GM12891 (cell line): Measurements from ENCODE around the gene TMEM131.

Experiments
- POLR2A ChIP-seq: IDR thresholded peaks from 2 replicates; pipeline ENCODE4 v1.6.1; 2011; ENCODE audit warnings: low read depth, low read length, control low read depth
- POLR2AphosphoS5 ChIP-seq: IDR thresholded peaks from 2 replicates; pipeline ENCODE4 v1.6.1; 2011; ENCODE audit warnings: low read depth, low read length, control low read depth
- SPI1 ChIP-seq: IDR thresholded peaks from 2 replicates; pipeline ENCODE4 v1.6.1; 2011; ENCODE audit warnings: low read depth, low read length, control low read depth
- TAF1 ChIP-seq: IDR thresholded peaks from 2 replicates; pipeline ENCODE4 v1.6.1; 2011; ENCODE audit warnings: low read depth, low read length, control low read depth

DNA sequence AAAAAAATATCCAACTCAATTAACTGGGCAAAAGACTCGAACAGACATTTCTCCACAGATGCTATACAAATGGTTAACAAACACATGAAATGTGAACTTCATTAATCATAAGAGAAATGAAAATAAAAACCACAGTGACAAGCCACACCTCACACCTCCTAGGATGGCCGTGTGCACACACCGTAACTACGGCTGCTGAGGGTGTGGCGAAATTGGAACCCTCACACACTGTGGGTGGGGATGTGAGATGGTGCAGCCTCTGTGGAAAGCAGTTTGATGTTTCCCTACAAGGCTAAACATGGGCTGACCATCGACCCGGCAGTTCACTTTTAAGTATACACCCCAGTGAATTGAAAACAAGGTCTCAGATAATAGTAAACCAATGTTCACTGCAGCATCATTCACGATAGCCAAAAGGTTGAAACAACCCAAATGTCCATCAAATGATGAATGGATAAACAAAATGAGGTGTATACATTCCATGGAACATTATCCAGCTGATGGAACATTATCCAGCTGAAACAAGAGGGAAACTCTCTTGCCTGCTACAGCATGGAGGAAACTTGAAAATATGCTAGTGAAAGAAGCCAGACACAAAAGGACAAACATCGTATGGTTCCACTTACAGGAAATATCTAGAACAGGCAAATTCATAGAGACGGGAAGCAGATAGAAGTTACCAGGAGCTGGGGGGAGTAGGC is 250.1 kb downstream of the TMEM131 start:
- TF ChIP-seq POLR2A = no peak
- TF ChIP-seq POLR2AphosphoS5 = no peak
- TF ChIP-seq SPI1 = no peak
- no peak for TF ChIP-seq TAF1
